Stimulated activated naive CD4-positive, alpha-beta T cell treated with Interleukin-2 at 50 U/mL for 16 hours (primary cell): ENCODE measurements around the gene PELI2.
A peak's percentile ranks its signal among the peaks of the same experiment; 100 is the strongest.
"Not testable (repeated sequence)": the region's sequence is repeated elsewhere in the genome, so short reads cannot be mapped to it uniquely, and the experiment has no call there.

ENCODE experiments used
- DNase-seq: peaks from one replicate; lab custom pipeline; 2025; lab: John Stamatoyannopoulos, UW

Gene PELI2

GRCh38 chr14:56143025-56143424, 24.8 kb downstream of the PELI2 start:
- DNase-seq: no peak

DNA sequence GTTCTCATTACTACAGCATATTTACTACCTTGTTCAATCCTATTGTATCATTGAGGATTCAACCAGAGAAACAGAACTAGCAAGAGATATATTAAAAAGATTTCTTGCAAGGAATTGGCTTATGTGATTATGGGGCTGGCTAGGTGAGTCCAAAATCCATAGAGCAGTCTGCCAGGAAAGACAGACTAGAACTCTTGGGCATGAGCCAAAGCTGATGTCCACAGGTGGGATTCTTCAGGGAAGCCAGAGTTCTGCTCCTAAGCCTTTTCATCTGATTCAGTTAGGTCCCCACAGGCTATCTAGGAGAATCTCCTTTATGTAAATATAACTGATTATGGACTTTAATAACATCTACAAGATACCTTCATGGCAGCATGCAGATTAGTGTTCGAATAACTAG, 26.0 kb downstream of the PELI2 start:
- no peak for DNase-seq

DNA sequence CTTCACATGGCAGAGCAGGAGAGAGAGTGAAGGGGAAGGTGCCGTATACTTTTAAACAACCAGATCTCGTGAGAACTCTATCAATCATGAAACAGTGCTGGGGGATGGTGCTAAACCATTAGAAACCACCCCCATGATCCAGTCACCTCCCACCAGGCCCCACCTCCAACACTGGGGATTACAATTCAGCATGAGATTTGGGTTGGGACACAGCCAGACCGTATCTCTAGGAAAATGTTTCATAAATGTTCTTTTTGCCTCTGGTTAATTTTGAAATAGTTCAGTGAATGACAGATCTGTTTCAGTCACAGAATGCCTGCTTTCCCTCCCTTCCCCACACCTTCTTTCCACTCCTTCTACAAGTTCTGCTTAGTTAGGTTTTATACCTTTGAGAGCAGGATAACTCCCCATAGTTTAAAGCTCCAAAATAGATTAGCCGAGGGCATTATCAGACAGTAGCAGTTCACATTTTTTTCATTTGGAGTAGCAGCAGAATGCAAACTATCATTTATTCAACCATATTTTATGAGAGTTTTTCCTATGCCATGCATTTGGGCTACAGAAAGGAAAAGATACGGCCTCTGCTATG, 27.1 kb downstream of the PELI2 start:
- no peak for DNase-seq

GRCh38 chr14:56145965-56146364, 27.8 kb downstream of the PELI2 start:
- DNase-seq: peak; percentile 23

- no peak for DNase-seq
Measured at GRCh38 chr14:56147449-56147848, 29.2 kb downstream of the PELI2 start.

DNA sequence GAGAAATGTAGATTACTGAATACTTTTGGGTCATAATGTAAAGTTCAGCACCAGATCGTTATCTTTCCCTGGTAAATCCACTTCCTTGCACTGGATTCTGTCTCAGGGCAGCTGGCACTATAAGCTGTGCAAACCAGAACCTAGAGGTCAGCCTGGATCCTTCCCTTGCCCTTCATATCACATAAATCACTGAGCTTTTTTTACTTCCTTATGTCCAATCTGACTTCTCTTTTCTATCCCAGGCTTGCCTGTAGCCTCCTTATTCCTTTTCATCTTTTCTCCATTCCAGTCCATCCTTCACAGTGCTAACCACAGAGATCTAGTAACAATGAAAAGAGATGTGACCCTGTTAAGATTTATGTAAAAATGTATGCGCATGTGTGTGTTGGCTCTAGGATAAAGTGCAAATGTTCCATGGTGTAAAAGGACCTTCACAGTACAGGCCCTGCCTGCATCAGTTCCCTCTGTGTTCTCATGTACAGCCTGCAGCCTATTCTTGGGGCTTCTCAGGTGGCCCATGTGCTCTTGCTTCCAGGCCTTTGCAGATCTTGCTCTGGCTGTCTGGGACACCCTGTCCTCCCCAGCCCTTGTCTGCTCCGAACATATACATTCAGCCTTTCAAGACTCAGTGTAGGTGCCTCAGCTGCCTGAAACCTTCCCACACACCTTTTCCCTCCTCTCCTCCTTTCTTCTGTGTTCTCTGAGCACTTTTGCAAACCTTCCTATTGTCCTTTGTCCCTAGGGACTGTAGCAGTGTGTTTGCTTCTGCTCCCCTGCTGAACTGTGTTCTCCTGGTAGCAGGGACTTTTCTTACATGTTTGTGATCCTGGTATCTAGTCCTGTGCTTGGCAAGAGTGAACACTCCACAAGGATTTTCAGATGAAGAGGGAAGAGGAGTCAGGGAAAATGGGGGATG, 30.0 kb downstream of the PELI2 start:
- DNase-seq: no peak

GRCh38 chr14:56149151-56149550, 30.9 kb downstream of the PELI2 start:
- DNase-seq: no peak

DNA sequence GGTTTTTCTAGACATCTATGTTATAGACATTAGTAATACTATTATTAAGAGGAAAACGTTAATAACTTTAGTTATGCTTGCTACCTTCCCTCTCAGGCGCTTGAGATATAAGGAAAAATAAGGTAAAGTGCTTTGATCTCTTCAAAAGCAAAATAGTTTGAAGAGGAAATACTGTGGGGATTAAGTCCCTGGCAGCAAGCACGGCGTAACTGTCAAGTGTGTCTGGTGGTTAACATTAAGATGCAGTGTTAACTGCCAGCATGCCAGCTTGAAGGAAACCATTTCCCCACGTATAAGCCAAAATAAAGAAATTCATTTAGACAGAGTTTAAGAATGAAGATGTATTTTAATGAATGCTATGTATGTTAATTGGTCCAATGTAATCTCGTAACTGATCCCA, 31.8 kb downstream of the PELI2 start:
- no peak for DNase-seq

DNA sequence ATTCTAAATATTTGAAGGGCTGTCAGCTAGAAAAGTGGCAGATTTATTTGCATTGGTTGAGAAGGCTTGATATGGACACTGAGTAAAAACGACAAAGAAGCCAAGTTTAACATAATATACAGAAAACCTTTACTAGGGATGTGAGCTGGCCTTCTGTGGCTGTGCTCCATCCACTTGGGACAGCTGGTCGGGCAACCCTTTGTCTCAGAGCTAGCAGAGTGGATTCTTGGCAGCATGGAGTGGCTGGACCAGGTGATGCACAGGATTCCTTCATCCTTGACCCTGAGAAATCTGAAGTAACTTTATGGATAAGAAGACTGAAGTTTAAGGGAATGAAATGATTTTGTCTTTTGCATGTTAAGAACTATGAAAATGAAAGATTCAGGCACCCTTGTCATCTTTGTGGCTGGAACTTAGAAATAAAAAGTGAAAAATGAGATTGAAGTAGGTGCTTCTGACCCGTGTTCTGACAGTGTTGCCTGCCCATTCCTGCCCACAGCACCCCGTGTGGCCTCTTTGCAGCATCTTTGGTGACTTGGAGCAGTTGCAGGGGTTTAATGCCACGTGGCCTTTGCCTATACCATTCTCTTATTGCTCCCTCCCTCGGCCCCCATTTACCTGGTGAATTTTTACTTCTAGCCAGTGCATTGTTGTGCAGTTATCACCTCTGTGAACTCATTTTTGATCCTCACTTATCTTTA, 32.6 kb downstream of the PELI2 start:
- no peak for DNase-seq

DNA sequence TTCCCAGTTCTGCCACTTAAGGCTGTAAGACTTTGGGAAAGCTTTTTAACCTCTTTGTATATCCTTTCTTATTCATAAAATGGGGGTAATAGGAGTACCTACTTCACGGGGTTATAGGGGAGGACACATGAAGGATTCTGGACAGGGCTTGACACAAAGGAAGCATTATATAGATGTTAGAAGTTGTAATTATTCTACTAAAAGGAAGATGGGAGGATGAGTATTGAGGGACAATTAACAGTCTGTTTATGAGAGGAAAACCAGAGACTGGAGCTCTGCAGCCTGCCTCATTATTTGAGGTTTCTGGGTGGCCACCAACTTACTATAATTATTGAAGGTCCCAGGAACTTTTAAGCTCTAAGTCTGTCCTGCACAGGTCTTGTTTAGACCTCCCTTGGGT, 34.0 kb downstream of the PELI2 start:
- DNase-seq: no peak

- no peak for DNase-seq
Measured at GRCh38 chr14:56153267-56153666, 35.1 kb downstream of the PELI2 start.

DNA sequence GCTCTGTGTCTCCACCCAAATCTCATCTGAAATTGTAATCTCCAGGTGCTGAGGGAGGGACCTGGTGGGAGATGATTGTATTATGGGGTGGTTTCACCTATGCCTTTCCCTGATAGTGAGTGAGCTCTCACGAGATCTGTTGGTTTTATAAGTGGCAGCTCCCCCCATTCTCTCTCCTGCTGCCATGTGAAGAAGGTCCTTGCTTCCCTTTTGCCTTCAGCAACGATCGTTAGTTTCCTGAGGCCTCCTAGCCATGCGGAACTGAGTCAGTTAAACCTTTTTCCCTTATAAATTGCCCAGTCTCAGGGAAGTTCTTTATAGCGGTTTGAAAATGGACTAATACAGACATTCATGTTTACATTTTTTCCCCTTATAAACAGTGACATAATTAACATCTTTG, 36.1 kb downstream of the PELI2 start:
- no peak for DNase-seq

DNA sequence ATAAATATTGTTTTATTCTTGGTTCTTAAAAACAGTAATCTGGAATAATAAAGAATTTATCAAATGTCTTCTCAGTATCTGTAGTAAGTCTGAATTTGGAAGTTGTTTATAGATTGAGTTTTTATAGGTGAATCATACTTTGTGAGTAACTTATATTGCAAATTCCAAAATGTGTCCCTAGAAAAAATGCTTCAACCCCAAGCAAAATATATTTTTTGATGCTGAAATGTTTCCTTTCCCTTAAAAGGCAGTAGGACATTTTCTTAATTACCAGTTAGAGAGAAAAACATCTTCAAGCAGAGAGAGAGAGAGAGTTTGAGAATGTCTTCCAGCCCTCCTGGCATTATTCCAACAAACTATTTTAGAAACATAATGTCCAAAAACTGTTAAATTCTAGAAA, 37.9 kb downstream of the PELI2 start:
- no peak for DNase-seq

DNA sequence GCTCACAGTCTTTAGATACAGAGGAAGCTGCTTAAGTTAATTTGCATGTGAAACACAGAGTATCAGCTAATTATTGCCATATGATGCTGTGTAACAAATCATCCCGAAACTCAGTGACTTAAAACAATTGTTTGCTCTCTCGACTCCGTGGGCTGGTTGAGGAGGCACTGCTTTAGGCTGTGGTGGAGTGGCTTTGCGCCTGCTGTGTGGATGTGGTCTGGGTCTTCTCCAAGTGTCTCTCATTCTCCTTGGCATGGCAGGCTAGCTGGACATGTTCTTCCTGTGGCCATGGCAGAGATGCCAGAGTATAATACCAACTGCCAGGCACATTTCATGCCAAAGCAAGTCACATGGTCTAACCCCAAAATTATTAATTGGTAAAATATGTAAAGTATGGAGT, 40.9 kb downstream of the PELI2 start:
- no peak for DNase-seq

GRCh38 chr14:56160088-56160487, 41.9 kb downstream of the PELI2 start:
- no peak for DNase-seq

GRCh38 chr14:56161658-56162057, 43.4 kb downstream of the PELI2 start:
- no peak for DNase-seq

DNA sequence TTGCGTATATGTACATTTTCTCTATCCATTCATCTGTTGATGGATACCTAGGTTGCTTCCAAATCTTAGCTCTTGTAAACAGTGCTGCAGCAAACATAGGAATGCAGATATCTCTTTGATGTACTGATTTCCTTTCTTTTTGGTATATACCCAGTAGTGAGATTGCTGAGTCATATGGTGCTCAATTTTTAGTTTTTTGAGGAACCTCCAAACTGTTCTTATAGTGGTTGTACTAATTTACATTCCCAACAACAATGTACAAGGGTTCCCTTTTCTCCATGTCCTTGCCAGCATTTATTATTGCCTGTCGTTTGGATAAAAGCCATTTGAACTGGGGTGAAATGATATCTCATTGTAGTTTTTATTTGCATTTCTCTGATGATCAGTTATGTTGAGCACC, 44.3 kb downstream of the PELI2 start:
- DNase-seq: no peak

- DNase-seq: not testable (repeated sequence)
Measured at GRCh38 chr14:56166579-56166978, 48.4 kb downstream of the PELI2 start.

DNA sequence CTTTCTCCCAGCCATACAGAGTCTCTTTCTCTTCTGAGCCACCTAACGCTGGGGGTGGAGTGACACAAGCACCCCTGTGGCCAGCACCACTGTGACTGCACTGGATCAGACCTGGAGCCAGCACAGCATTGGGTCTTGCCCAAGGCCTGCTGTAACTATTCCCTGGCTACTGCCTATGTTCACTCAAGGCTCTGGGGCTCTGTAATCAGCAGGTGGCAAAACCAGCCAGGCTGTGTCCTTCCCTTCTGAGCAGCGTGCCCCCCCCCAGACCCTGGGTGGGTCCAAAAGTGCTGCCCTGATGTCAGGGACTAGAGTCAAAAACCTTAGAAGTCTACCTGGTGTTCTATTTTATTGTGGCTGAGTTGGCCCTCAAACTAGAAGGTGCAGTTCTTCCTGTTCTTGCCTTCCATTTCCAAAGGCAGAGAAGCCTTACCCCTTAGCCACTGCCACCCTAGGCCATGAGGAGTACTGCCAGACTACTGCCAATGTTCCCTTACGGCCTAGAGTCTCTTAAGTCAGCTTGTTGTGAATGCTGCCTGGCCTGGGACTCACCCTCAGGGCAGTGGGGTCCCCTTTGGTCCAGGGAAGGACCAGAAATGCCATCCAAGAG, 49.9 kb downstream of the PELI2 start:
- DNase-seq: no peak

DNA sequence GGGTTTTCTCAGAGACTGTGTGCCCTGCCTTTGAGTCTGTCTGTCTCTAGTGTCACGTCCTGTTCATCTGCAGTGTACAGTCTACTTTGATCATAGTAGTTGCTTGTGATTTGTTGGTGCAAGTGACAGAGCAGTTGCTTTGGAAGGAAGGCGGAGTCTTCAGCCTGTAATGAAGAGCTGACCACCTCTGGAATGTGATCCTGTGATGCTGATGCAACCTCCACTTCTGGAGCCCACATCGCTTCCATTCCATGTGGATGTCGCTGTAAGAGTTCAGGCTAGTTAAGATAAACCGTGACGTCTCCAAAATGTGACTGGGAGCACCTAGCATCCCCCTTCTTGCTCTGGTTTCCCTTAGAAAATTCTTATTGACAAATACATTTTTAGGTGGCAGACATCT, 51.8 kb downstream of the PELI2 start:
- no peak for DNase-seq

- no peak for DNase-seq
Measured at GRCh38 chr14:56170877-56171422, 52.7 kb downstream of the PELI2 start.

- no peak for DNase-seq
Measured at GRCh38 chr14:56172074-56172473, 53.9 kb downstream of the PELI2 start.
